PC-3 (cell line): Measurements from ENCODE around the gene WAC. TPM values are rescaled to one million over a fixed set of nuclear protein-coding genes. Genes with fewer than 3 reads are reported as not detected.

Experiments used
- ATAC-seq: fragments of 200-7000 bp; cut with Tn5 transposase; 2 replicates; pipeline ENCODE4 v1.9.1; 2020; ENCODE audit warnings: mild to moderate bottlenecking, moderate library complexity
- BruUV-seq: library from RNA; stranded (reverse); fragments of 400-500 nt; replicated peaks from 2 replicates; lab custom pipeline; 2021; lab: Mats Ljungman, UMichigan
- CTCF ChIA-PET: fragments of 300-600 bp; sonication (Branson Sonifier 250); formaldehyde crosslinking; loops from one replicate; lab custom pipeline; 2022; ENCODE audit warnings: antibody characterized with exemption; lab: Charles Lee
- POLR2A ChIA-PET: fragments of 300-600 bp; sonication (Branson Sonifier 250); formaldehyde crosslinking; loops from one replicate; lab custom pipeline; 2022; ENCODE audit warnings: antibody characterized with exemption; ENCODE audit not compliant: unreplicated experiment; lab: Charles Lee
- DNase-seq: peaks from one replicate; pipeline ENCODE4 v3.0.0-alpha.2; 2015
- H2AFZ ChIP-seq: fragments of 300-600 bp; sonication (generic); 2 replicates; pipeline ENCODE4 v1.6.0; 2016; ENCODE audit warnings: antibody characterized with exemption, low read length
- H3F3A ChIP-seq: fragments of 300-600 bp; sonication (generic); one replicate; pipeline ENCODE4 v1.6.0; 2017; ENCODE audit warnings: antibody characterized with exemption, low read length, control low read depth, mild to moderate bottlenecking; ENCODE audit not compliant: unreplicated experiment
- H3K27ac ChIP-seq: fragments of 300-600 bp; sonication (generic); 2 replicates; pipeline ENCODE4 v1.5.1; 2016; ENCODE audit warnings: mild to moderate bottlenecking, low read length
- H3K27me3 ChIP-seq: fragments of 300-600 bp; sonication (generic); 2 replicates; pipeline ENCODE4 v1.6.1; 2016; ENCODE audit warnings: low read length, mixed read lengths
- H3K36me3 ChIP-seq: fragments of 300-600 bp; sonication (generic); 2 replicates; pipeline ENCODE4 v1.6.1; 2016; ENCODE audit warnings: low read depth, mixed run types, low read length, mixed read lengths
- H3K4me1 ChIP-seq: fragments of 300-600 bp; sonication (generic); 2 replicates; pipeline ENCODE4 v1.5.1; 2016; ENCODE audit warnings: low read length; ENCODE audit not compliant: insufficient read depth
- H3K4me2 ChIP-seq: fragments of 300-600 bp; sonication (generic); 2 replicates; pipeline ENCODE4 v1.6.0; 2016; ENCODE audit warnings: low read length
- H3K4me3 ChIP-seq: fragments of 300-600 bp; sonication (generic); 2 replicates; pipeline ENCODE4 v1.5.1; 2016; ENCODE audit warnings: mild to moderate bottlenecking, low read length, mixed read lengths
- H3K79me2 ChIP-seq: fragments of 300-600 bp; sonication (generic); 2 replicates; pipeline ENCODE4 v1.6.1; 2017; ENCODE audit warnings: low read length, mixed read lengths
- H3K9ac ChIP-seq: fragments of 300-600 bp; sonication (generic); 2 replicates; pipeline ENCODE4 v1.6.0; 2016; ENCODE audit warnings: mild to moderate bottlenecking, low read length
- H3K9me2 ChIP-seq: fragments of 300-600 bp; sonication (generic); replicated peaks from 2 replicates; pipeline ENCODE4 v1.6.1; 2016; ENCODE audit warnings: mixed run types, low read length, mixed read lengths
- H3K9me3 ChIP-seq: fragments of 300-600 bp; sonication (generic); 2 replicates; pipeline ENCODE4 v1.6.1; 2016; ENCODE audit warnings: low read length, mixed read lengths
- H4K20me1 ChIP-seq: fragments of 300-600 bp; sonication (generic); 2 replicates; pipeline ENCODE4 v1.6.1; 2016; ENCODE audit warnings: low read length, mixed read lengths
- EZH2 ChIP-seq: fragments of 300-600 bp; sonication (generic); IDR thresholded peaks from one replicate; pipeline ENCODE4 v1.6.1; 2017; ENCODE audit warnings: antibody characterized with exemption, mild to moderate bottlenecking, low read length; ENCODE audit not compliant: unreplicated experiment
- EZH2phosphoT487 ChIP-seq: fragments of 300-600 bp; sonication (generic); IDR thresholded peaks from 2 replicates; pipeline ENCODE4 v1.6.1; 2018; ENCODE audit warnings: mild to moderate bottlenecking, antibody characterized with exemption, low read length, borderline replicate concordance
- intact Hi-C: fragments of 100-400 bp; cut with micrococcal nuclease; formaldehyde crosslinking; loops from 2 replicates; pipeline ENCODE4 v1.9.0; 2023
- total RNA-seq: library from RNA; depleted of rRNA; stranded (reverse); fragments of >200 nt; gene quantifications from 2 replicates; pipeline ENCODE4 v1.2.3, GENCODE V29; 2014
- TF ChIP-seq, protein P1 (sequence below): fragments of 300-600 bp; sonication (generic); conservative IDR thresholded peaks from 2 replicates; pipeline ENCODE4 v1.5.1; 2017; ENCODE audit warnings: antibody characterized with exemption, low read depth, mild to moderate bottlenecking, low read length

Gene WAC
- total RNA-seq, 1 experiment from 2014 or later, result 49.2 TPM

DNA sequence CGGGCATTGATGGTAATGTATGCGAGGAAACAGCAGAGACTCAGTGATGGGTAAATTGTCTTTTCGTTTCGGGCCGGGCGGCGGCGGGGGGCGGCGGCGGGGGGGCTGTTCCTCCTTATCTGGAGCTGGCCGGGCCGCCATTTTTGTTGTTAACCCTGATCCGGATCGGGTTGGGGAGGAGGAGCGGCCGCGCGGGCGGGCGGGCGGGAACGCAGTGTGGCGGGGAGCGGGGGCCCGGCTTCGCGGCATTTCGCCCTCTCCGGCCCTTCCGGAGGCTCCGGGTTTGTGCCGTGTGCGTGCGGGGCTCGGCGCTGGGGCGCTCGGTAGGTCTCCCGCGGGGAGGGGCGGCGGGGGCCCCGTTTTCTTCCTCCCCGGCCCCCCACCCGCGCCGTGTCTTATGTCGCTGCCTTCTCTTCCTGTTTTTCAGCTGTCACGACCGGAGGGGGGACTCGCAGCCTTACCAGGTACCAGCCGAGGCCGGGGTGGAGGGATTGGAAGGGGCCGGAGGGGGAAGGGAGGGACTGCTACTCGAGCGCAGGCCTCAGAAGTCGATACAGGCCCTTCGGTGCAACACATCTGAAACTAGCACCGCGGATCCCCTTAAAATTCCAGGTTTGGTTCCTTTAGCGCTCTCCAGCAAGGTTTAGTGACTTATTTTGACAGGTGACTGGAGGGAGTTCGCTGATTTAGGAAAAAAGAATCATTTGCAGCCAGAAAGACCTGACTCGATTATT is 820 bp downstream of the WAC start:
- Histone ChIP-seq H3K9ac (peak overlapping the region; percentile 99), H3F3A (no peaks in the 10 kb centered on the region), H3K4me1 (peaks cover 17% of the 10 kb centered on the region), H3K27me3 (no peaks in the 10 kb centered on the region), H3K36me3 (peaks cover 35% of the 10 kb centered on the region), H4K20me1 (peaks cover 21% of the 10 kb centered on the region), H3K4me3 (peak overlapping the region; percentile 100), H3K4me2 (peak overlapping the region; percentile 97), H3K27ac (peak overlapping the region; percentile 40; the same call in 1 of the 2 replicates), H3K9me2 (no peaks in the 10 kb centered on the region), H2AFZ (no peak overlapping the region), H3K79me2 (peaks cover 63% of the 10 kb centered on the region), H3K9me3 (no peaks in the 10 kb centered on the region)
- TF ChIP-seq, protein P1, sequence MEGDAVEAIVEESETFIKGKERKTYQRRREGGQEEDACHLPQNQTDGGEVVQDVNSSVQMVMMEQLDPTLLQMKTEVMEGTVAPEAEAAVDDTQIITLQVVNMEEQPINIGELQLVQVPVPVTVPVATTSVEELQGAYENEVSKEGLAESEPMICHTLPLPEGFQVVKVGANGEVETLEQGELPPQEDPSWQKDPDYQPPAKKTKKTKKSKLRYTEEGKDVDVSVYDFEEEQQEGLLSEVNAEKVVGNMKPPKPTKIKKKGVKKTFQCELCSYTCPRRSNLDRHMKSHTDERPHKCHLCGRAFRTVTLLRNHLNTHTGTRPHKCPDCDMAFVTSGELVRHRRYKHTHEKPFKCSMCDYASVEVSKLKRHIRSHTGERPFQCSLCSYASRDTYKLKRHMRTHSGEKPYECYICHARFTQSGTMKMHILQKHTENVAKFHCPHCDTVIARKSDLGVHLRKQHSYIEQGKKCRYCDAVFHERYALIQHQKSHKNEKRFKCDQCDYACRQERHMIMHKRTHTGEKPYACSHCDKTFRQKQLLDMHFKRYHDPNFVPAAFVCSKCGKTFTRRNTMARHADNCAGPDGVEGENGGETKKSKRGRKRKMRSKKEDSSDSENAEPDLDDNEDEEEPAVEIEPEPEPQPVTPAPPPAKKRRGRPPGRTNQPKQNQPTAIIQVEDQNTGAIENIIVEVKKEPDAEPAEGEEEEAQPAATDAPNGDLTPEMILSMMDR, result no peak
- TF ChIP-seq EZH2phosphoT487, result no peak
- no peak for TF ChIP-seq EZH2
- POLR2A ChIA-PET, result no interaction called here
- DNase-seq, result peak; percentile 21
- peak; percentile 16 for ATAC-seq
- intact Hi-C loops, result loop anchor here (2.0 kb wide), 1 partner anchor 101 kb away; no protein-coding TSS in a partner anchor
- CTCF ChIA-PET, result no interaction called here
- no TSS peak for BruUV-seq

DNA sequence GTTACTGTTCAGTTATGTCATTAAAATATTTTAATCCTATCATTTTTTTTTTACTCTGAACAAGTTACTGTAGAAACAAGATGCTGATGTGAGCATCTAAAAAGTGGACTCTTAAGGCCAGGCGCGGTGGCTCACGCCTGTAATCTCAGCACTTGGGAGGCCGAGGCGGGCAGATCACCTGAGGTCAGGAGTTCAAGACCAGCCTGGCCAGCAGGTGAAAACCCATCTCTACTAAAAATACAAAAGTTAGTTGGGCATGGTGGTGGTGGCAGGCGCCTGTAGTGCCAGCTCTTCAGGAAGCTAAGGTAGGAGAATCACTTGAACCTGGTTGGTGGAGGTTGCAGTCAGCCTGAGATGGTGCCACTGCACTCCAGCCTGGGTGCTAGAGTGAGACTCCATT is 2.9 kb downstream of the WAC start:
- DNase-seq (no peak), ATAC-seq (no peak)
- peak overlapping the region; percentile 8; the same call in 1 of the 2 replicates for H3K4me2 ChIP-seq
- no peak overlapping the region for H2AFZ ChIP-seq
- H3F3A ChIP-seq, result no peaks in the 10 kb centered on the region
- H3K27me3 ChIP-seq, result no peaks in the 10 kb centered on the region
- BruUV-seq, result no TSS peak
- H3K36me3 ChIP-seq, result peaks cover 54% of the 10 kb centered on the region
- H3K27ac ChIP-seq, result no peak overlapping the region
- peaks cover 17% of the 10 kb centered on the region for H3K4me1 ChIP-seq
- intact Hi-C loops, result loop anchor here (2.0 kb wide), 1 partner anchor 103 kb away; no protein-coding TSS in a partner anchor
- TF ChIP-seq EZH2phosphoT487 (no peak), EZH2 (no peak)
- TF ChIP-seq, protein P1, result no peak
- ChIA-PET CTCF (no interaction called here), POLR2A (no interaction called here)
- H3K79me2 ChIP-seq, result peaks cover 83% of the 10 kb centered on the region
- no peak overlapping the region for H3K4me3 ChIP-seq
- peaks cover 24% of the 10 kb centered on the region for H4K20me1 ChIP-seq
- no peaks in the 10 kb centered on the region for H3K9me3 ChIP-seq
- H3K9ac ChIP-seq, result peak overlapping the region; percentile 92; the same call in 1 of the 2 replicates
- no peaks in the 10 kb centered on the region for H3K9me2 ChIP-seq

DNA sequence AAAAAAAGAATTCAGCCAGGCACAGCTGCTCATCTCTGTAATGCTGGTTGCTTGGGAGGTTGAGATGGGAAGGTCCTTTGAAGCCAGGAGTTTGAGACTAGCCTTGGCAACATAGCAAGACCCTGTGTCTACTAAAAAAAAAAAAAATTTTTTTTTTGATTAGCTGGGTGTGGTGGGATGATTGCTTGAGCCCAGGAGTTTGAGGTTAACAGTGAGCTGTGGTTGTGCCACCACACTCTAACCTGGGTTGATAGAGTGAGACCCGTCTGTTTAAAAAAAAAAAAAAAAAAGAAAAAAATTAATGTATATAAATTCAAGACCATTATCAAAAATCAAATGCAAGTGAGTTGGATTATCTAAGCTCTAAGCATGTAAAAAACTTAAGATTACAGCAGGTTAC is 5.7 kb downstream of the WAC start:
- intact Hi-C loops, result no loop called here
- CTCF ChIA-PET, result no interaction called here

More for the DNA sequence above, 5.7 kb downstream of the WAC start:
- Histone ChIP-seq H2AFZ (no peak overlapping the region), H3F3A (no peaks in the 10 kb centered on the region), H3K4me3 (no peak overlapping the region), H3K9me2 (no peaks in the 10 kb centered on the region), H3K9ac (no peak overlapping the region), H3K4me2 (no peak overlapping the region), H3K27ac (no peak overlapping the region), H3K9me3 (no peaks in the 10 kb centered on the region), H3K27me3 (no peaks in the 10 kb centered on the region), H3K4me1 (peaks cover 12% of the 10 kb centered on the region), H4K20me1 (peaks cover 24% of the 10 kb centered on the region), H3K79me2 (peaks cover 92% of the 10 kb centered on the region), H3K36me3 (peaks cover 70% of the 10 kb centered on the region)
- BruUV-seq, result no TSS peak
- POLR2A ChIA-PET, result interaction anchor here (0.7 kb wide), 1 partner anchor 942 kb away, joined by 5 read pairs; no protein-coding TSS in a partner anchor
- DNase-seq, result no peak
- no peak for ATAC-seq
- TF ChIP-seq EZH2 (no peak), EZH2phosphoT487 (no peak)
- TF ChIP-seq, protein P1, result no peak
